DOHH2 (cell line): ENCODE results near the gene VILL.
A peak's percentile ranks its signal among the peaks of the same experiment; 100 is the strongest.

Experiments used
- EZH2phosphoT487 ChIP-seq: fragments of 200-600 bp; sonication (generic); IDR thresholded peaks from 2 replicates; pipeline ENCODE4 v1.6.1; 2017; ENCODE audit warnings: borderline replicate concordance, mild to moderate bottlenecking, antibody characterized with exemption, low read length, moderate library complexity, mixed read lengths
- TF ChIP-seq, protein P1 (sequence below): fragments of 200-600 bp; sonication (generic); IDR thresholded peaks from one replicate; pipeline ENCODE4 v1.5.1; 2014; ENCODE audit warnings: antibody characterized with exemption, mild to moderate bottlenecking, low read depth, low read length; ENCODE audit not compliant: poor library complexity, severe bottlenecking

DNA sequence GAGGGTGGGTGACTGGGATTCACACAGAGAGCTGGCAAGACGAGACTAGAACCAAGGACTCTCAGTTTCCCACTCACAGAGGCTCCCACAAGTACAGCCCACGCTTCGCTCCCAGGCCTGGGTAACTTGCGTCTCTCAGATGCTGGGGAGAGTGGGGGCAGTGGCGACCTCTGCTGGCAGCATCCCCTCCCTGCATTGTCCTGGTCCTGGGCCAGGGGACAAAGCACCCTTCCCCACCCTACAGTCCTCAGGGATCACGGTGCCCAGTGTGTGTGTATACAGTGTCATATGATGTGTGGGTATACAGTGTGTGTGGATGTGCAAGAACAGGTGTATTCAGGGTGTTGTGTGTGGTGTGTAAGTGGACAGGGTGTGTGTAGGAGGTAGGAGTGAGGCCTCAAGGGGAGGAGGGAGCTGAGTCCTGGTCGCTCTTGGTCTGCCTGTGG, 12.8 kb downstream of the VILL start:
- TF ChIP-seq, protein P1, sequence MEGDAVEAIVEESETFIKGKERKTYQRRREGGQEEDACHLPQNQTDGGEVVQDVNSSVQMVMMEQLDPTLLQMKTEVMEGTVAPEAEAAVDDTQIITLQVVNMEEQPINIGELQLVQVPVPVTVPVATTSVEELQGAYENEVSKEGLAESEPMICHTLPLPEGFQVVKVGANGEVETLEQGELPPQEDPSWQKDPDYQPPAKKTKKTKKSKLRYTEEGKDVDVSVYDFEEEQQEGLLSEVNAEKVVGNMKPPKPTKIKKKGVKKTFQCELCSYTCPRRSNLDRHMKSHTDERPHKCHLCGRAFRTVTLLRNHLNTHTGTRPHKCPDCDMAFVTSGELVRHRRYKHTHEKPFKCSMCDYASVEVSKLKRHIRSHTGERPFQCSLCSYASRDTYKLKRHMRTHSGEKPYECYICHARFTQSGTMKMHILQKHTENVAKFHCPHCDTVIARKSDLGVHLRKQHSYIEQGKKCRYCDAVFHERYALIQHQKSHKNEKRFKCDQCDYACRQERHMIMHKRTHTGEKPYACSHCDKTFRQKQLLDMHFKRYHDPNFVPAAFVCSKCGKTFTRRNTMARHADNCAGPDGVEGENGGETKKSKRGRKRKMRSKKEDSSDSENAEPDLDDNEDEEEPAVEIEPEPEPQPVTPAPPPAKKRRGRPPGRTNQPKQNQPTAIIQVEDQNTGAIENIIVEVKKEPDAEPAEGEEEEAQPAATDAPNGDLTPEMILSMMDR, result peak; percentile 98
- TF ChIP-seq EZH2phosphoT487, result no peak
